Activated T-cell treated with anti-CD3 and anti-CD28 coated beads for 4 hours (primary cell): ENCODE data around the gene NAA20.
A peak's percentile ranks its signal among the peaks of the same experiment; 100 is the strongest.

Source experiments
- DNase-seq: peaks from one replicate; pipeline ENCODE4 v3.0.0-alpha.2; 2020

The NAA20 gene

GRCh38 chr20:20017001-20017843, at the start of gene NAA20:
NAA20 (plus strand) TSS chr20:20017362; CDS start chr20:20017397, 35 bp downstream.
- DNase-seq: peak; percentile 80

GRCh38 chr20:19967445-19967844, 49.7 kb upstream of the NAA20 start:
- DNase-seq: no peak

- no peak for DNase-seq
These were observed 49.1 kb upstream of the NAA20 start for GRCh38 chr20:19968028-19968427.

GRCh38 chr20:19968466-19969073, 48.6 kb upstream of the NAA20 start:
- DNase-seq: no peak

- no peak for DNase-seq
These were observed 48.1 kb upstream of the NAA20 start for GRCh38 chr20:19969106-19969505.

GRCh38 chr20:19969507-19970255, 47.5 kb upstream of the NAA20 start:
- no peak for DNase-seq

GRCh38 chr20:19970256-19970765, 46.9 kb upstream of the NAA20 start:
- DNase-seq: no peak

GRCh38 chr20:19971116-19971515, 46.0 kb upstream of the NAA20 start:
- DNase-seq: no peak

GRCh38 chr20:19973961-19974629, 43.1 kb upstream of the NAA20 start:
- no peak for DNase-seq

GRCh38 chr20:19974630-19975435, 42.3 kb upstream of the NAA20 start:
- DNase-seq: no peak

- no peak for DNase-seq
These were observed 41.7 kb upstream of the NAA20 start for GRCh38 chr20:19975436-19975799.

- no peak for DNase-seq
These were observed 41.3 kb upstream of the NAA20 start for GRCh38 chr20:19975901-19976300.

- DNase-seq: no peak
These were observed 40.4 kb upstream of the NAA20 start for GRCh38 chr20:19976595-19977372.

GRCh38 chr20:19977373-19977770, 39.8 kb upstream of the NAA20 start:
- DNase-seq: no peak

GRCh38 chr20:19978511-19979210, 38.5 kb upstream of the NAA20 start:
- no peak for DNase-seq

GRCh38 chr20:19981031-19981451, 36.1 kb upstream of the NAA20 start:
- no peak for DNase-seq

GRCh38 chr20:19986419-19986818, 30.7 kb upstream of the NAA20 start:
- DNase-seq: no peak

GRCh38 chr20:19987046-19987445, 30.1 kb upstream of the NAA20 start:
- DNase-seq: no peak

- no peak for DNase-seq
These were observed 26.3 kb upstream of the NAA20 start for GRCh38 chr20:19990850-19991249.

- no peak for DNase-seq
These were observed 25.9 kb upstream of the NAA20 start for GRCh38 chr20:19991308-19991707.

GRCh38 chr20:19991854-19992253, 25.3 kb upstream of the NAA20 start:
- no peak for DNase-seq
